HG02623 (cell line): ENCODE measurements around the gene NAV2.

Experiments
- ATAC-seq: cut with Tn5 transposase; IDR thresholded peaks from one replicate; pipeline ENCODE4 v1.9.1; 2021; ENCODE audit warnings: moderate library complexity; ENCODE audit not compliant: unreplicated experiment

Gene NAV2

GRCh38 chr11:19853016-19853415 is 140.4 kb downstream of the NAV2 start:
- no peak for ATAC-seq

DNA sequence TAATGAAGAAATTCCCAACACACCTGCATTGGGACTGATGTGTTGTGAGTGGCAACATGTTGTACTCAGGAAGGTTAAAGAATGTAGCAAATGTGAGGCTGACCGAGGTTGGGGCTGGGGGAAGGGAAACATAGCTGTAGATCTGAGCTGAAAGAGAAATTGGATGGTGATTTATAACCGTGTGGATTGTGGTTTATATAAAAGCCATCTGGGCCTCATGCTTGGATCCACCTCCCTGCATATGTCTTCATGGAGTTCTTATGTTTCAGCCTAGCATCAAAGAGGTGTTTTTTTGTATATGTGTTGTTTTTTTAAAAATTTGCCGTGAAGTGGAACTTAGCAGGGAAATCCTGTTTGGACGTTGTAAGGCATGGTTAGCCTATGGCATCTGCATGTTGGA is 141.3 kb downstream of the NAV2 start:
- no peak for ATAC-seq

DNA sequence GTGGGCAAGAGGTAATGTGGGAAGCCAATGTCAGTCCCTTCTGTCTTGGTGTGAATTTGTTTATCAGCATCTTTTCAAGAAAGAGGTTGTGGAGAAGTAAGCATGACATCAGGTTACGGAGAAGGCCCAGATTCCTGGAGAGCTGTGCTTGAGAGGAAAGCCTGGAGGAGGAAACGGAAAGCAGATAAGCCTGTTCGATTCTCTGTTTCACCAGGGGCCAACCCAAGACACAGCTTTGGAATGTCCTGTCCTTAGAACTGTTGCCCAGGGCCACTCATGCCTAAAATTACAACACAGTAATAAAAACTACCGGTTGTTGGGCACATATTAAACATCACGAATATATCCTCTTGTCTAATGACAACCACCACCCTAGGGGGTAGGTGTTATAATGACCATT is 148.5 kb downstream of the NAV2 start:
- ATAC-seq = no peak

DNA sequence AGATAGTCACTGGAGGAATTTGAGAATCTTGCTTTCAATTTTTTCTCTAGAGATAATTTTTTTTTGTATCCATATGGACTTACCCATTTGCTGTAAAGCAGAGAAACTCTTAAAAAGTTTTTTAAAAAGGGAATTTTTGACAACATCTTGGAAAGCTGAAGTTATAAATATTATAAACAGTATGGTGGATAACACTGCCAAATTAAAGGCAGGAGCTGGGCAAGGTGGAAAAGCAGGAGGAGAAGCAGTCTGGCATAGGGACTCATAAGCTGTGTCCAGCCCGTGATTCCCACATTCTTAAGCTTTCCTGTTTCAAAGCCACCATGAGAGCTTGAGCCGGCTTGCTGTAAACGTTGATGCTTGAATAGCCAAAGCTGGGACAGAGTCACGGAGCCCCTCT is 149.5 kb downstream of the NAV2 start:
- no peak for ATAC-seq

- ATAC-seq = no peak
These were observed 151.8 kb downstream of the NAV2 start for GRCh38 chr11:19864141-19865140.

- no peak for ATAC-seq
These were observed 153.4 kb downstream of the NAV2 start for GRCh38 chr11:19866037-19866436.

GRCh38 chr11:19866521-19866920 is 153.9 kb downstream of the NAV2 start:
- ATAC-seq = no peak

DNA sequence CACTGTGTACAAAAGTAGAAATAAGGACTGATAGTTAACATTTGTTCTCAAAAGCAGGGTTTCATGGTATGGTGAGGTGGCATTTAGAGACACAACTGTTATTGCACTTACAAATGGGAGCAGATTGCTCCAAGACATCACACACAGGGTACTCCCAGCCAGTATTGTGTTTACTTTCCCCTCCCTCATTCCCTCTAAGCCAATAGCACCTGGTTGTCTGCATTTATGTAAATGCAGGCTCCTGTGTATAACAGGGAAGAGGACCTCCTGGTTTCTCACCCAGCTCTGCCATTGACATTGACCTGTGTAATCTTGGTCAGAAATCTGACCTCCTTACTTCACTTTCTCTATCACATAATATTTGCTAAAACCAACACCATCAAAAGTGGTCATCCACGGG is 154.4 kb downstream of the NAV2 start:
- ATAC-seq = no peak

DNA sequence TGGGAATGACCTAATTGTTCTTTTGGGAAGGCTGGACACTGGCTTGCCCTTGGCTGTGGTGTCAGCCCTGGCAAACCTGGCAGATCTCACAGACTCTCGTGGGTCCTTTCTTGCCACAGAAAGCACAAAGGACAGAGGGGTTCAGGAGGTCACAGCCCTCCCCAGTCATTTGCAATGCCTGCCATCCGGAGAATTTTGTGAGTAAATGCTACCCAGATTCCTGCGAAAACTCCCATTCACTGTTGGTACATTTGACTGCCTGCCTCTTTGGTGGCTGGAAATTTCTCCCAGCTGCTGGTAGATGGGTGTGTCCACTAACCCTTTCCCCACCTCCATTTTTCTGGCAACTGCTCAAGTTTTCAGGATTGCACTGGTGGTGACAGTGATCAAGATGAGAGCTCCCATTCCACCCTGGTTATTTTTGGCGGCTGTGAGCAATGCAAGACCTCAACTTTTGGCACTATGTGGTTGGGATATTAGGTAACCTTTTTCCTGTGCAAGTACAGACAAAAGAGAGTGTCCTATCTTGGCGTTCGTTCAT is 155.7 kb downstream of the NAV2 start:
- no peak for ATAC-seq

DNA sequence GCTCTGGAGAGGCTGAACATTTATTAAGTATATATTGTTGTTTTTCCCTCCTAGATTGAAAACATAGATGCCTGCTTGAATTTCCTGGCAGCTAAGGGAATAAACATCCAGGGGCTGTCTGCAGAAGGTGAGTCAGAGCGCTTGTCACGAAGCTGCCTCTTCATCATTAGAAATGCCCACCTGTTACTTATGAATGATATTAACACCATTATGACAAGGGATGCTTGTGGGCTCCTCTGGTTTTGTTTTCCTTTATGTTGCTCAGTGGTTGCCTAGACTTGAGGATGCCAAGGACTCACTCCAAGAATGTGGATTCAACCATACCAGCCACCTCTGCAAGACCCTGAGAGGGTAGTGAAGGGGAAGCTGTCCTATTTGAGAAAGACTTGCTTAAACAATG is 156.2 kb downstream of the NAV2 start:
- no peak for ATAC-seq

DNA sequence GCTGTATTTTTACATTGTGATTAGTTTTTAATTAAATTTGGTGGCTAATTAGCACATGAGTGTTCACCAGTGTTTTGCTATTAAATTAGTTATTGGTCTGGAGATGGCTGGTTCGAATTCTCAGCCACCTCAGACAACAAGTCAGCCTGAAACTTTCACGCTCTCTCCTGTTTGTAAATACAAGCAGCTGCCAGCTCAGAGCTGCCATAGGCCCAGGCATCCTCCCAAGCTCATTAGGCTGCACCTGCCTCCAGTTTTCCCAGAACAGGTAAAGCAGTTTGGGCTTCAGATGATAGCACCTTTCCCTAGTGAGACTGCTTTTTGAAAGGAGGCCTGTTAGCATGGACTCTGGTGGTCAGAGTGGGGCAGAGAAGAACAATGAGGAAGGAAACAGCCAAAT is 156.8 kb downstream of the NAV2 start:
- ATAC-seq = no peak

DNA sequence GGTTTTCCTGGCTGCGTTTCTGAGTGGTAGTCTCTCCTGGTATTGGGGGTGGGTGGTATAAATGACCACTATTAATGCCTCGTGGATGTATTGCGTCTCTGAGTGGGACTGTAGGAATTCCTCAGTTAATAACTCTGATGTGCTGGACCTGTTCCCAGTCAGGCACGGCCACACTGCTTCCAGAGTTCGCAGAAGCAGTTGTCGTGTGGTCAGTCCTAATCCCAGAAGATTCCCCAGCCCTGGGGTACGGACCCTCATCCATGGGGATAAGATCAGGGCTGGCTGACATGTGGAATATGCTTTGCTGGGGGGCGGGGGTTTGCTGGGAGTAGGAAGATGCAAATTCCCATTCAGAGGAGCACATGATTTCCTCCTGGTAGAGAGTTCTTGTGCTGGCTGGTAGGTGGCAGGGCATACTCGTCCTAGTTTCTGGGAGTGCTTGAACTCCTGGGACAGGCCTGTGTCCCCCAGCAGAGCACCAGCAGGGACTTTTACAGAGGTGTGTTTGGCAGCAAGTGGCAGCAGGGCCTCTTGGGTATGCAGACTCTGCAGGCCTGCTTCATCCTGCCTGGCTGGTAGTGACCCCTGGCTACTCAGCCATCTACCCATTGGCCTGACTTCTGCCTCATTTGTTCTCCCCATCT is 157.4 kb downstream of the NAV2 start:
- ATAC-seq = no peak

GRCh38 chr11:19871531-19871930 is 158.9 kb downstream of the NAV2 start:
- ATAC-seq = no peak

GRCh38 chr11:19872512-19873145 is 160.0 kb downstream of the NAV2 start:
- ATAC-seq = no peak

- no peak for ATAC-seq
These were observed 161.1 kb downstream of the NAV2 start for GRCh38 chr11:19873730-19874129.

DNA sequence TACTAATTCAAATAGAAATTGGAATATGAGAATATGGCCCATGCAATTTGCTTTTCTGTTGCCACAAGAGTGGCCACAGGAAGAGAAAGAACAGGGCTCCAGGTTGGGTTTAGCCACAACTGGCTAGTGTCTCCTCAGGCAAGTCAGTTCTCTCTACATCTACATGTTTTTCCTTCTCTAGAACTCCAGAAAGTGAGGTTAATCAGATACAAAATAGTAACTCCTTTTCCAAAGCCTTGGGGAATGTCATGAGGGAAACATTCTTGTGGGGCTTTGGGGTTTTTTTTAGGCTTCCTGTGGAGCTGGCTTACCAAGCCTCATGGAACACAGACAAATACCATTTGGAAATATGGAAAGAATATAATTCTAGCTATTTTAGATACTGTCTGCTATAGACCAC is 161.6 kb downstream of the NAV2 start:
- no peak for ATAC-seq

GRCh38 chr11:19876750-19877149 is 164.1 kb downstream of the NAV2 start:
- no peak for ATAC-seq

- ATAC-seq = no peak
These were observed 165.9 kb downstream of the NAV2 start for GRCh38 chr11:19878520-19878919.

GRCh38 chr11:19879307-19880087 is 166.9 kb downstream of the NAV2 start:
- no peak for ATAC-seq

DNA sequence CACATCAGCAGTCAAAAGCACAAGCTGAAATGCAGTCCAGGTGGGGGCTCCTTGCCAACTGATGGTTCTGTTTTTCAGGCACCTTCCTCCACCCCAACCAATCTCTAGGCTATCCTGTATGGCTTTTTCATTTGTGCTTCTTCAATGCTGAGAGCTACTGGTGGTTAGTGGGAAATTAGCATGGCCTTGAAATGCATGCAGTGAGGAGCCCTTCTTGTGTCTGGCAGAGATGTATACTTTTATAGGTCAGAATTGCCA is 167.4 kb downstream of the NAV2 start:
- ATAC-seq = no peak

GRCh38 chr11:19881177-19881576 is 168.5 kb downstream of the NAV2 start:
- no peak for ATAC-seq
